HepG2 (cell line): ENCODE measurements around the gene KCNJ8. TPM values are rescaled to one million over a fixed set of nuclear protein-coding genes. Genes with fewer than 3 reads are reported as not detected.

Experiments used
- ATAC-seq: fragments of 200-7000 bp; cut with Tn5 transposase; 3 replicates; pipeline ENCODE4 v1.9.1; 2020; ENCODE audit warnings: mild to moderate bottlenecking, moderate library complexity
- BruUV-seq: library from RNA; stranded (reverse); fragments of 400-500 nt; replicated peaks from 2 replicates; lab custom pipeline; 2021; lab: Mats Ljungman, UMichigan
- CTCF ChIA-PET: fragments of 300-600 bp; formaldehyde crosslinking; extraction: SDS; loops from one replicate; lab custom pipeline; 2021; ENCODE audit warnings: low total read pairs, inconsistent platforms, low intra/inter-chr PET ratio; lab: Yijun Ruan, JAX
- POLR2A ChIA-PET: fragments of 350-600 bp; sonication (Branson Sonifier 250); formaldehyde crosslinking; loops from one replicate; lab custom pipeline; 2020; ENCODE audit warnings: antibody characterized with exemption, inconsistent platforms; lab: Yijun Ruan, JAX
- DNase-seq: peaks from one replicate; pipeline ENCODE4 v3.0.0-alpha.2; 2015; ENCODE audit warnings: low spot score
- FAIRE-seq: peaks from 3 replicates; lab custom pipeline; 2011; peaks lifted over from hg19 to GRCh38; lab: Jason Lieb, UNC
- H2AFZ ChIP-seq: one replicate; pipeline ENCODE4 v1.6.1; 2011; ENCODE audit warnings: low read length, inconsistent platforms
- H3K27ac ChIP-seq: fragments of 300-600 bp; 3 replicates; pipeline ENCODE4 v1.8.0; 2011; ENCODE audit warnings: mixed run types, mild to moderate bottlenecking, mixed read lengths, low read length, inconsistent platforms; ENCODE audit not compliant: insufficient read depth; ENCODE audit errors: extremely low read length
- H3K27me3 ChIP-seq, 2 experiments: fragments of 200-600 bp in 1 of 2; 2 replicates in 1 of 2; 3 replicates in 1 of 2; pipeline versions ENCODE4 v1.6.0 to v1.8.0; 2011; ENCODE audit warnings: low read length in 2 of 2, mild to moderate bottlenecking in 2 of 2, moderate library complexity in 2 of 2, inconsistent platforms in 1 of 2; ENCODE audit not compliant: insufficient read depth in 2 of 2, control insufficient read depth in 1 of 2
- H3K36me3 ChIP-seq, 2 experiments: fragments of 200-600 bp in 1 of 2; replicated peaks in 1 of 2; 2 replicates in 1 of 2; 3 replicates in 1 of 2; pipeline versions ENCODE4 v1.5.1 to v1.8.0; 2011; ENCODE audit warnings: low read length in 2 of 2, inconsistent platforms in 1 of 2; ENCODE audit not compliant: insufficient read depth in 2 of 2, control insufficient read depth in 1 of 2
- H3K4me1 ChIP-seq: 2 replicates; pipeline ENCODE4 v1.5.1; 2012; ENCODE audit warnings: low read length, inconsistent platforms; ENCODE audit not compliant: insufficient read depth
- H3K4me2 ChIP-seq: 2 replicates; pipeline ENCODE4 v1.6.0; 2011; ENCODE audit warnings: low read depth, low read length, inconsistent platforms
- H3K4me3 ChIP-seq, 3 experiments: fragments of 200-600 bp in 1 of 3; sonication (generic), shearing (Covaris generic) in 1 of 3; replicated peaks in 1 of 3; 2 replicates each; pipeline ENCODE4 v1.5.1; 2011 to 2016; ENCODE audit warnings: low read length in 3 of 3, inconsistent platforms in 2 of 3, low read depth in 2 of 3, mild to moderate bottlenecking in 2 of 3, control low read depth in 1 of 3, mixed read lengths in 1 of 3; ENCODE audit not compliant: insufficient read depth in 1 of 3
- H3K79me2 ChIP-seq: one replicate; pipeline ENCODE4 v1.6.1; 2011; ENCODE audit warnings: low read length, inconsistent platforms; ENCODE audit not compliant: insufficient read depth
- H3K9ac ChIP-seq: 2 replicates; pipeline ENCODE4 v1.6.0; 2011; ENCODE audit warnings: mild to moderate bottlenecking, low read depth, low read length, inconsistent platforms; ENCODE audit not compliant: insufficient read depth
- H3K9me3 ChIP-seq: 2 replicates; pipeline ENCODE4 v1.5.1; 2012; ENCODE audit warnings: mild to moderate bottlenecking, low read length
- H4K20me1 ChIP-seq: 2 replicates; pipeline ENCODE4 v1.6.0; 2011; ENCODE audit warnings: inconsistent platforms, mild to moderate bottlenecking, low read length, moderate library complexity; ENCODE audit not compliant: insufficient read depth
- FLYWCH1 ChIP-seq: sonication (generic); formaldehyde crosslinking; IDR thresholded peaks from 2 replicates; pipeline ENCODE4 v1.8.1; 2023; ENCODE audit warnings: mild to moderate bottlenecking, missing genetic modification reagents
- GPN1 ChIP-seq: sonication (generic); formaldehyde crosslinking; IDR thresholded peaks from 2 replicates; pipeline ENCODE4 v1.5.1; 2020; ENCODE audit warnings: missing genetic modification reagents, borderline replicate concordance
- KDM1A ChIP-seq: IDR thresholded peaks from 2 replicates; pipeline ENCODE4 v1.6.1; 2016; ENCODE audit warnings: missing compliant biosample characterization
- ZFP41 ChIP-seq: sonication (generic); formaldehyde crosslinking; IDR thresholded peaks from 2 replicates; pipeline ENCODE4 v1.4.0; 2020; ENCODE audit warnings: mild to moderate bottlenecking, missing genetic modification reagents, borderline replicate concordance
- ZNF678 ChIP-seq: sonication (generic); formaldehyde crosslinking; IDR thresholded peaks from 2 replicates; pipeline ENCODE4 v1.4.0; 2020; ENCODE audit warnings: mild to moderate bottlenecking, missing genetic modification reagents
- WGBS: methylation state at CpG from one replicate; pipeline ENCODE4 v1.1.6; 2017; ENCODE audit warnings: low lambda C conversion rate; 5-methylcytosine and 5-hydroxymethylcytosine counted together
- in situ Hi-C: cut with HindIII; loops from 2 replicates; pipeline ENCODE4 v1.10.0; 2017; ENCODE audit warnings: low pct_unique_long_range_greater_than_20kb; ENCODE audit not compliant: extremely low pct_ligation_motif_present
- intact Hi-C: fragments of 100-400 bp; cut with micrococcal nuclease; formaldehyde crosslinking; loops from one replicate; pipeline ENCODE4 v1.10.0; 2022; ENCODE audit not compliant: unreplicated experiment
- polyA plus RNA-seq, 8 experiments: library from polyadenylated mRNA; depleted of rRNA in 3 of 8; stranded (reverse) in 7 of 8; unstranded in 1 of 8; fragments of >200 nt; fragmentation: Illumina TruSeq in 4 of 8; extraction: Trizol in 4 of 8; gene quantifications; 2 replicates each; pipeline versions ENCODE4 v1.2.1 to v1.2.3, GENCODE V29; 2011 to 2016; ENCODE audit warnings: low read depth in 4 of 8, missing spikeins in 1 of 8, mixed read lengths in 1 of 8; ENCODE audit not compliant: insufficient read depth in 1 of 8
- total RNA-seq, 5 experiments: library from RNA; depleted of rRNA; stranded (reverse); fragments of >200 nt; fragmentation: Illumina TruSeq; extraction: Trizol; gene quantifications; 2 replicates each; pipeline ENCODE4 v1.2.3, GENCODE V29; 2016; ENCODE audit warnings: low read depth in 1 of 5
- TF ChIP-seq, protein P1 (sequence below): sonication (generic); formaldehyde crosslinking; IDR thresholded peaks from 2 replicates; pipeline ENCODE4 v1.4.0; 2020; ENCODE audit warnings: missing genetic modification reagents, mild to moderate bottlenecking, borderline replicate concordance
- TF ChIP-seq, protein P2 (sequence below): IDR thresholded peaks from 2 replicates; pipeline ENCODE4 v1.6.1; 2016; ENCODE audit warnings: low read depth

Gene KCNJ8
- total and polyA plus RNA-seq, 2 of the 13 experiments (the other 11 are each of a cell fraction or from before 2014, with no cell fraction given), result not detected

- Histone ChIP-seq H3K27me3 (no peaks in the 10 kb centered on the region), H3K4me3 (no peak overlapping the region), H3K27ac (no peak overlapping the region), H3K79me2 (no peaks in the 10 kb centered on the region), H2AFZ (no peak overlapping the region), H4K20me1 (no peaks in the 10 kb centered on the region), H3K36me3 (no peaks in the 10 kb centered on the region), H3K4me1 (no peaks in the 10 kb centered on the region), H3K9me3 (no peaks in the 10 kb centered on the region), H3K4me2 (no peak overlapping the region)
- no peak for FAIRE-seq
- DNase-seq, result no peak
- in situ Hi-C loops (no loop called here), intact Hi-C loops (no loop called here)
- POLR2A ChIA-PET, result no interaction called here
- CTCF ChIA-PET, result no interaction called here
- WGBS, result 44% methylated on average over 2 of the region's 2 CpGs
- no peak for ATAC-seq
- BruUV-seq, result no TSS peak
- TF ChIP-seq, protein P1, sequence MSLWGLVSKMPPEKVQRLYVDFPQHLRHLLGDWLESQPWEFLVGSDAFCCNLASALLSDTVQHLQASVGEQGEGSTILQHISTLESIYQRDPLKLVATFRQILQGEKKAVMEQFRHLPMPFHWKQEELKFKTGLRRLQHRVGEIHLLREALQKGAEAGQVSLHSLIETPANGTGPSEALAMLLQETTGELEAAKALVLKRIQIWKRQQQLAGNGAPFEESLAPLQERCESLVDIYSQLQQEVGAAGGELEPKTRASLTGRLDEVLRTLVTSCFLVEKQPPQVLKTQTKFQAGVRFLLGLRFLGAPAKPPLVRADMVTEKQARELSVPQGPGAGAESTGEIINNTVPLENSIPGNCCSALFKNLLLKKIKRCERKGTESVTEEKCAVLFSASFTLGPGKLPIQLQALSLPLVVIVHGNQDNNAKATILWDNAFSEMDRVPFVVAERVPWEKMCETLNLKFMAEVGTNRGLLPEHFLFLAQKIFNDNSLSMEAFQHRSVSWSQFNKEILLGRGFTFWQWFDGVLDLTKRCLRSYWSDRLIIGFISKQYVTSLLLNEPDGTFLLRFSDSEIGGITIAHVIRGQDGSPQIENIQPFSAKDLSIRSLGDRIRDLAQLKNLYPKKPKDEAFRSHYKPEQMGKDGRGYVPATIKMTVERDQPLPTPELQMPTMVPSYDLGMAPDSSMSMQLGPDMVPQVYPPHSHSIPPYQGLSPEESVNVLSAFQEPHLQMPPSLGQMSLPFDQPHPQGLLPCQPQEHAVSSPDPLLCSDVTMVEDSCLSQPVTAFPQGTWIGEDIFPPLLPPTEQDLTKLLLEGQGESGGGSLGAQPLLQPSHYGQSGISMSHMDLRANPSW, result no peak
- TF ChIP-seq FLYWCH1 (CRISPR knock-in tag) (no peak), ZNF678 (CRISPR knock-in tag) (no peak), ZFP41 (CRISPR knock-in tag) (no peak), GPN1 (no peak), KDM1A (CRISPR knock-in tag) (no peak)
- TF ChIP-seq, protein P2, sequence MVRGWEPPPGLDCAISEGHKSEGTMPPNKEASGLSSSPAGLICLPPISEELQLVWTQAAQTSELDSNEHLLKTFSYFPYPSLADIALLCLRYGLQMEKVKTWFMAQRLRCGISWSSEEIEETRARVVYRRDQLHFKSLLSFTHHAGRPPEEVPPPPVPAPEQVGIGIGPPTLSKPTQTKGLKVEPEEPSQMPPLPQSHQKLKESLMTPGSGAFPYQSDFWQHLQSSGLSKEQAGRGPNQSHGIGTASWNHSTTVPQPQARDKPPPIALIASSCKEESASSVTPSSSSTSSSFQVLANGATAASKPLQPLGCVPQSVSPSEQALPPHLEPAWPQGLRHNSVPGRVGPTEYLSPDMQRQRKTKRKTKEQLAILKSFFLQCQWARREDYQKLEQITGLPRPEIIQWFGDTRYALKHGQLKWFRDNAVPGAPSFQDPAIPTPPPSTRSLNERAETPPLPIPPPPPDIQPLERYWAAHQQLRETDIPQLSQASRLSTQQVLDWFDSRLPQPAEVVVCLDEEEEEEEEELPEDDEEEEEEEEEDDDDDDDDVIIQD (CRISPR knock-in tag), result no peak
- TF ChIP-seq, all 625 proteins: peak for 0
- no peak overlapping the region for H3K9ac ChIP-seq
Measured at GRCh38 chr12:21766403-21766802, 8.1 kb downstream of the KCNJ8 start.
